ENCODE results near the gene ALPP. TPM values are rescaled to one million over a fixed set of nuclear protein-coding genes. Genes with fewer than 3 reads are reported as not detected.

Gene ALPP
- total RNA-seq, 1 experiment from 2014 or later, result 8.6 TPM

- no peaks in the 10 kb centered on the region for H3K27me3 ChIP-seq (ENCODE audit: low read length)
- peaks cover 5% of the 10 kb centered on the region; the same call in 1 of the 2 replicates for H3K4me1 ChIP-seq (ENCODE audit: insufficient read depth, low read length)
- no peaks in the 10 kb centered on the region for H3K9me2 ChIP-seq (replicated peaks; ENCODE audit: low read length)
- H3K4me2 ChIP-seq (ENCODE audit: low read length), result no peak overlapping the region
- TF ChIP-seq EZH2phosphoT487 (IDR thresholded peaks at IDR 0.05; ENCODE audit: borderline replicate concordance, low read length), result no peak
- TF ChIP-seq, protein P1, sequence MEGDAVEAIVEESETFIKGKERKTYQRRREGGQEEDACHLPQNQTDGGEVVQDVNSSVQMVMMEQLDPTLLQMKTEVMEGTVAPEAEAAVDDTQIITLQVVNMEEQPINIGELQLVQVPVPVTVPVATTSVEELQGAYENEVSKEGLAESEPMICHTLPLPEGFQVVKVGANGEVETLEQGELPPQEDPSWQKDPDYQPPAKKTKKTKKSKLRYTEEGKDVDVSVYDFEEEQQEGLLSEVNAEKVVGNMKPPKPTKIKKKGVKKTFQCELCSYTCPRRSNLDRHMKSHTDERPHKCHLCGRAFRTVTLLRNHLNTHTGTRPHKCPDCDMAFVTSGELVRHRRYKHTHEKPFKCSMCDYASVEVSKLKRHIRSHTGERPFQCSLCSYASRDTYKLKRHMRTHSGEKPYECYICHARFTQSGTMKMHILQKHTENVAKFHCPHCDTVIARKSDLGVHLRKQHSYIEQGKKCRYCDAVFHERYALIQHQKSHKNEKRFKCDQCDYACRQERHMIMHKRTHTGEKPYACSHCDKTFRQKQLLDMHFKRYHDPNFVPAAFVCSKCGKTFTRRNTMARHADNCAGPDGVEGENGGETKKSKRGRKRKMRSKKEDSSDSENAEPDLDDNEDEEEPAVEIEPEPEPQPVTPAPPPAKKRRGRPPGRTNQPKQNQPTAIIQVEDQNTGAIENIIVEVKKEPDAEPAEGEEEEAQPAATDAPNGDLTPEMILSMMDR (conservative IDR thresholded peaks at IDR 0.05; ENCODE audit: low read depth, low read length), result no peak
- no peaks in the 10 kb centered on the region for H3K36me3 ChIP-seq (ENCODE audit: low read depth, low read length)
- peak; percentile 40; the same call in 1 of the 2 replicates for ATAC-seq
- H4K20me1 ChIP-seq (ENCODE audit: low read length), result no peaks in the 10 kb centered on the region
- no peaks in the 10 kb centered on the region for H3K79me2 ChIP-seq (ENCODE audit: low read length)
- intact Hi-C loops (cut with micrococcal nuclease), result no loop called here
- DNase-seq, result no peak
- no peak overlapping the region for H3K4me3 ChIP-seq (ENCODE audit: low read length)
- H3K9me3 ChIP-seq (ENCODE audit: low read length), result no peaks in the 10 kb centered on the region
- no peaks in the 10 kb centered on the region for H3F3A ChIP-seq (ENCODE audit: low read length, unreplicated experiment)
- BruUV-seq (replicated peaks), result no TSS peak
- no peak overlapping the region for H3K9ac ChIP-seq (ENCODE audit: low read length)
- ChIA-PET CTCF (interaction anchor here (0.6 kb wide), 1 partner anchor 331 kb away, joined by 3 read pairs; no protein-coding TSS in a partner anchor), POLR2A (ENCODE audit: unreplicated experiment) (no interaction called here)
- H2AFZ ChIP-seq (ENCODE audit: low read length), result no peak overlapping the region
- H3K27ac ChIP-seq (ENCODE audit: low read length), result no peak overlapping the region
Measured at GRCh38 chr2:232400256-232401015, 21.9 kb downstream of the ALPP start.

DNA sequence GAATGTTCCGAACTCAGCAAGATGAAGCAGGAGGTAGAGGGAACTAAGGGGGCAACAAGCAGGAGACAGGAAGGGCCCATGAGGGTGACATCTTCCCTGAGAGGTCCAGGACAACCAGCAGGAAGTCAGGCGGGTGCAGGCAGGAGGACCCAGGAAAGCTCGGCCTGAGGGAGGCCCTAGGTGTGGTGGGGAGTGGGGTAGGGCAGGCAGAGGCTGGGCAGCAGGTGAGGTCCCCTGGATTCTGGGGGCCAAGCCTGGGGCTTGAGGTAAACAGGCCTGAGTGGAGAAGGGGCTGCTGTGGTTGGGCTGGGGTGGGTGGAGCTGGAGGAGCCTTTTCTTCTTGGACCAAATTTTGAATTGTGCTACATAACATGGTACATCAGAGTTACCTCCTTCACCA lies 24.0 kb downstream of the ALPP start:
- H3K27me3 ChIP-seq (ENCODE audit: low read length), result no peaks in the 10 kb centered on the region
- H3K9me3 ChIP-seq (ENCODE audit: low read length), result no peaks in the 10 kb centered on the region
- CTCF ChIA-PET, result no interaction called here
- intact Hi-C loops (cut with micrococcal nuclease), result no loop called here
- no peak overlapping the region for H3K4me3 ChIP-seq (ENCODE audit: low read length)
- DNase-seq, result no peak
- no peaks in the 10 kb centered on the region for H3K79me2 ChIP-seq (ENCODE audit: low read length)
- no peak overlapping the region for H2AFZ ChIP-seq (ENCODE audit: low read length)
- no peak for ATAC-seq
- H3K27ac ChIP-seq (ENCODE audit: low read length), result no peak overlapping the region
- no peak overlapping the region for H3K9ac ChIP-seq (ENCODE audit: low read length)
- H3K4me2 ChIP-seq (ENCODE audit: low read length), result no peak overlapping the region
- no peaks in the 10 kb centered on the region for H3K9me2 ChIP-seq (replicated peaks; ENCODE audit: low read length)
- BruUV-seq (replicated peaks), result no TSS peak
- TF ChIP-seq, protein P1 (conservative IDR thresholded peaks at IDR 0.05; ENCODE audit: low read depth, low read length), result no peak
- no peak for TF ChIP-seq EZH2phosphoT487 (IDR thresholded peaks at IDR 0.05; ENCODE audit: borderline replicate concordance, low read length)
- TF ChIP-seq EZH2 (IDR thresholded peaks at IDR 0.05; ENCODE audit: low read length, unreplicated experiment), result no peak
- no peaks in the 10 kb centered on the region for H3K36me3 ChIP-seq (ENCODE audit: low read depth, low read length)
- H4K20me1 ChIP-seq (ENCODE audit: low read length), result no peaks in the 10 kb centered on the region
- POLR2A ChIA-PET (ENCODE audit: unreplicated experiment), result no interaction called here
- peaks cover 5% of the 10 kb centered on the region; the same call in 1 of the 2 replicates for H3K4me1 ChIP-seq (ENCODE audit: insufficient read depth, low read length)
- H3F3A ChIP-seq (ENCODE audit: low read length, unreplicated experiment), result no peaks in the 10 kb centered on the region

DNA sequence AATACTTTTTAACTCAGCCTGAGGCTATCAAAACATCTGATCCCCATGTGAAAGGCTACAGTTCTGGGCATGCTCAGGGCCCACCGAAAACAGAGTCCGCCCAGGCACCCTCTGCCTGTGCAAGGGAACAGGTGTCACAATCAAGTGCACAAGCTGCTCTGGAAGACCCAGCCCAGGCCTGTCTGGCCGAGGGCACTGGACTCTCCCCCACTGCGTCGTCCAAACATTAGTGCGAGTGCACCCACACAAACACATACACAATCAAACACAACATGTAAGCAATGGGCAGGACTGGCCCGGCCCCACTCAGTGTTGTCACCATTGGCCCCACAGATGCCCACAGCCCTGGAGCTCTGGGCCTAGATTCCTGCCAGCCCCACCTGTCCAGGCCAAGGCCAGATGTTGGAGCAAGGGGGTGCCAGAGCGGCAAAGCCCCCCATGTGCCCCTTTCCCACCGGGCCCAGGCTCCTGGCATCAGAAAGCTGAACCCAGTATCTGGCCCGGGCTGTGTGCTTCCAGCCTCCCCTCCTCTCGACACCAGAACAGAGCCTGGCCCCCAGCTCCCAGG lies 27.5 kb downstream of the ALPP start:
- no peak overlapping the region for H3K27ac ChIP-seq (ENCODE audit: low read length)
- ATAC-seq (no peak), DNase-seq (no peak)
- H3K79me2 ChIP-seq (ENCODE audit: low read length), result no peaks in the 10 kb centered on the region
- no peaks in the 10 kb centered on the region for H4K20me1 ChIP-seq (ENCODE audit: low read length)
- no peak overlapping the region for H2AFZ ChIP-seq (ENCODE audit: low read length)
- no peak overlapping the region for H3K9ac ChIP-seq (ENCODE audit: low read length)
- no peaks in the 10 kb centered on the region for H3K27me3 ChIP-seq (ENCODE audit: low read length)
- ChIA-PET POLR2A (ENCODE audit: unreplicated experiment) (no interaction called here), CTCF (no interaction called here)
- H3K9me3 ChIP-seq (ENCODE audit: low read length), result no peaks in the 10 kb centered on the region
- no peaks in the 10 kb centered on the region for H3K9me2 ChIP-seq (replicated peaks; ENCODE audit: low read length)
- no peaks in the 10 kb centered on the region for H3K36me3 ChIP-seq (ENCODE audit: low read depth, low read length)
- BruUV-seq (replicated peaks), result no TSS peak
- TF ChIP-seq, protein P1 (conservative IDR thresholded peaks at IDR 0.05; ENCODE audit: low read depth, low read length), result no peak
- TF ChIP-seq EZH2 (IDR thresholded peaks at IDR 0.05; ENCODE audit: low read length, unreplicated experiment), result no peak
- no peak for TF ChIP-seq EZH2phosphoT487 (IDR thresholded peaks at IDR 0.05; ENCODE audit: borderline replicate concordance, low read length)
- no peak overlapping the region for H3K4me2 ChIP-seq (ENCODE audit: low read length)
- H3K4me1 ChIP-seq (ENCODE audit: insufficient read depth, low read length), result no peaks in the 10 kb centered on the region
- intact Hi-C loops (cut with micrococcal nuclease), result no loop called here
- no peak overlapping the region for H3K4me3 ChIP-seq (ENCODE audit: low read length)
- H3F3A ChIP-seq (ENCODE audit: low read length, unreplicated experiment), result no peaks in the 10 kb centered on the region

Measured in PC-3 (cell line).